HEK293T (cell line): ENCODE measurements around the gene SETBP1.

ENCODE experiments used
- CTCF ChIA-PET: fragments of 350-600 bp; formaldehyde crosslinking; extraction: SDS; loops from one replicate; lab custom pipeline; 2021; ENCODE audit warnings: antibody characterized with exemption, inconsistent platforms; lab: Yijun Ruan, JAX
- POLR2A ChIA-PET: fragments of 350-600 bp; formaldehyde crosslinking; extraction: SDS; loops from one replicate; lab custom pipeline; 2020; ENCODE audit warnings: antibody characterized with exemption, inconsistent platforms; lab: Yijun Ruan, JAX
- DNase-seq: peaks from one replicate; pipeline ENCODE4 v3.0.0; 2012; ENCODE audit warnings: mixed read lengths; ENCODE audit errors: extremely low spot score
- ARNT ChIP-seq: fragments of 450-650 bp; IDR thresholded peaks from 2 replicates; pipeline ENCODE4 v1.6.1; 2017; ENCODE audit warnings: mild to moderate bottlenecking
- BHLHE40 ChIP-seq: fragments of 450-650 bp; IDR thresholded peaks from 2 replicates; pipeline ENCODE4 v1.6.1; 2016; ENCODE audit warnings: mild to moderate bottlenecking, moderate library complexity, borderline replicate concordance
- CTBP1 ChIP-seq: fragments of 450-650 bp; IDR thresholded peaks from 2 replicates; pipeline ENCODE4 v1.6.1; 2016; ENCODE audit warnings: borderline replicate concordance
- ELF4 ChIP-seq: fragments of 450-650 bp; IDR thresholded peaks from 2 replicates; pipeline ENCODE4 v1.6.1; 2017; ENCODE audit warnings: antibody characterized with exemption
- FOXA1 ChIP-seq: fragments of 450-650 bp; IDR thresholded peaks from 2 replicates; pipeline ENCODE4 v1.6.1; 2016; ENCODE audit warnings: mild to moderate bottlenecking
- FOXK2 ChIP-seq: fragments of 450-650 bp; IDR thresholded peaks from 2 replicates; pipeline ENCODE4 v1.6.1; 2016; ENCODE audit warnings: mild to moderate bottlenecking
- FOXM1 ChIP-seq: fragments of 450-650 bp; IDR thresholded peaks from 2 replicates; pipeline ENCODE4 v1.6.1; 2017; ENCODE audit warnings: mild to moderate bottlenecking, borderline replicate concordance
- HDGF ChIP-seq: fragments of 450-650 bp; IDR thresholded peaks from 2 replicates; pipeline ENCODE4 v1.6.1; 2017; ENCODE audit warnings: antibody characterized with exemption, borderline replicate concordance
- L3MBTL2 ChIP-seq: fragments of 450-650 bp; conservative IDR thresholded peaks from 2 replicates; pipeline ENCODE4 v1.6.1; 2016; ENCODE audit warnings: mild to moderate bottlenecking
- LEF1 ChIP-seq: fragments of 450-650 bp; IDR thresholded peaks from 2 replicates; pipeline ENCODE4 v1.6.1; 2017; ENCODE audit warnings: mild to moderate bottlenecking, borderline replicate concordance
- NFRKB ChIP-seq: fragments of 450-650 bp; IDR thresholded peaks from 2 replicates; pipeline ENCODE4 v1.6.1; 2016; ENCODE audit warnings: mild to moderate bottlenecking, moderate library complexity
- SP1 ChIP-seq: fragments of 450-650 bp; IDR thresholded peaks from 2 replicates; pipeline ENCODE4 v1.6.1; 2017
- SUZ12 ChIP-seq: fragments of 450-650 bp; IDR thresholded peaks from 2 replicates; pipeline ENCODE4 v1.6.1; 2016; ENCODE audit warnings: mild to moderate bottlenecking
- TARDBP ChIP-seq: fragments of 450-650 bp; IDR thresholded peaks from 2 replicates; pipeline ENCODE4 v1.6.1; 2016
- ZNF384 ChIP-seq: fragments of 450-650 bp; IDR thresholded peaks from 2 replicates; pipeline ENCODE4 v1.6.1; 2016
- TF ChIP-seq, protein P1 (sequence below): fragments of 450-650 bp; IDR thresholded peaks from 2 replicates; pipeline ENCODE4 v1.6.1; 2016

SETBP1 gene

DNA sequence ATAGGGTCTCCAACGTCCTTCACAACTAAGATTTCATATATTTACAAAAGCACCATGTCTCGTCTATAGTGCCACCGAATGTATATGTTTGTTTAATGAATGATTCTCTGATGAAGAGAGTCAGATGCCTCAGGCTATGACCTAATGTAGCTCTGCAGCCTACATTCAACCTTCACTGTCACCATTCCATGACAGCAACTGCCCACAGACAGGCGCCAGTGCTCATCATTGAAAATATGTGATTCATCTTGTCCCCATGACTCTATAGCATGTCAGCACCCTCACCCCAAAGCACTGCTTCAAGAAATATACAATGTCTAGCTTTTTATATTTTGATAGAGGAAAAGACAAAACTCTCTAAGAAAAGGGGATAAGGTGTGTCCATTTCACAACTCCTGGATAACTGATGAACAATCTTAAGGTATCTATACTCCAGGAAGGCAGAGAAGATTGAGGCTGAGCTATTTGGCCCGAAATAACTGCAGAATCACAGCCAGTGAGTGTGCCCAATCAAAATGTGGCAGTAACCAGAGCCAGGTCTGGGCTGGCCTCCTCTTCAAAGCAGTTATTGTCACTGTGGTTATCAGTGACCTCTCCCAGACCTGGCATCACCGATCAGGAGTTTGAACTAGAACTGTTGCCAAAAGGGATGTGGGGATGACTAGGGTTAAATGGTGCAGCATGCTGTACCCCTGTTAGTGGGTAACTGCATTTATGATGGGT lies 246.6 kb downstream of the SETBP1 start:
- no peak for DNase-seq
- POLR2A ChIA-PET = no interaction called here
- CTCF ChIA-PET = interaction anchor here (0.8 kb wide), 1 partner anchor 11 kb away, joined by 4 read pairs; no protein-coding TSS in a partner anchor
- TF ChIP-seq ELF4 (no peak), FOXM1 (no peak), ARNT (no peak), L3MBTL2 (no peak), HDGF (no peak), LEF1 (no peak), NFRKB (no peak), SP1 (no peak), CTBP1 (no peak)
- TF ChIP-seq, protein P1, sequence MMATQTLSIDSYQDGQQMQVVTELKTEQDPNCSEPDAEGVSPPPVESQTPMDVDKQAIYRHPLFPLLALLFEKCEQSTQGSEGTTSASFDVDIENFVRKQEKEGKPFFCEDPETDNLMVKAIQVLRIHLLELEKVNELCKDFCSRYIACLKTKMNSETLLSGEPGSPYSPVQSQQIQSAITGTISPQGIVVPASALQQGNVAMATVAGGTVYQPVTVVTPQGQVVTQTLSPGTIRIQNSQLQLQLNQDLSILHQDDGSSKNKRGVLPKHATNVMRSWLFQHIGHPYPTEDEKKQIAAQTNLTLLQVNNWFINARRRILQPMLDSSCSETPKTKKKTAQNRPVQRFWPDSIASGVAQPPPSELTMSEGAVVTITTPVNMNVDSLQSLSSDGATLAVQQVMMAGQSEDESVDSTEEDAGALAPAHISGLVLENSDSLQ = no peak

- ChIA-PET POLR2A (no interaction called here), CTCF (no interaction called here)
- TF ChIP-seq BHLHE40 = no peak
- TF ChIP-seq, protein P1 = no peak
- no peak for TF ChIP-seq ELF4
- TF ChIP-seq L3MBTL2 = no peak
- no peak for TF ChIP-seq ZNF384
- TF ChIP-seq SP1 = no peak
- TF ChIP-seq CTBP1 = no peak
- no peak for TF ChIP-seq SUZ12
- TF ChIP-seq LEF1 = no peak
- no peak for TF ChIP-seq FOXK2
- no peak for TF ChIP-seq FOXA1
- no peak for TF ChIP-seq TARDBP
- no peak for TF ChIP-seq FOXM1
- TF ChIP-seq HDGF = no peak
- no peak for TF ChIP-seq NFRKB
- no peak for DNase-seq
These were observed 254.2 kb downstream of the SETBP1 start for GRCh38 chr18:44934901-44935300.

DNA sequence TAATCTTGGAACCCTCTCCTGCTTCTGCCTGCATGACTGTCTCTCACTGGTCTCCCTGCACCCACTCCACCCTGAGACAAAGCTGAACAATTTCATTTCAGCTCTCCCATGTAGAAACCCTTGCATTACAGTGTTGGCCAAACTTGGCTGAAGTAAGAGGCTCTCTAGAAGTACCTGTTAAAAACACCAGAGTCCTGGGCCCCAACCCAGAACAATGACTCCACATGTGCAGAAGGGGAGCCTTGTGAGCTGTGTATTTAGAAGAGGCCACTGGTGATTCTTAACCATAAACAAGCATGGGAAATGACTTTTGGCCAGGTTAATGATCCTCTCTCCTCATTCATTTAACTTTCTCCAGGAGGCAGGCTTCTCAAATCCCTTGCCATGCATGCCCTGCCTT lies 254.8 kb downstream of the SETBP1 start:
- CTCF ChIA-PET = no interaction called here

GRCh38 chr18:44936485-44936884 lies 255.8 kb downstream of the SETBP1 start:
- POLR2A ChIA-PET = no interaction called here
- TF ChIP-seq HDGF = no peak
- no peak for TF ChIP-seq TARDBP
- TF ChIP-seq SP1 = no peak
- no peak for TF ChIP-seq ZNF384
- TF ChIP-seq CTBP1 = no peak
- no peak for TF ChIP-seq FOXM1
- no peak for TF ChIP-seq LEF1
- no peak for TF ChIP-seq ARNT
- no peak for TF ChIP-seq FOXA1
- TF ChIP-seq L3MBTL2 = no peak
- no peak for TF ChIP-seq BHLHE40
- TF ChIP-seq FOXK2 = no peak
- TF ChIP-seq, protein P1 = no peak
- CTCF ChIA-PET = no interaction called here
- no peak for DNase-seq

More for the DNA sequence above, 254.8 kb downstream of the SETBP1 start:
- POLR2A ChIA-PET = no interaction called here
- TF ChIP-seq CTBP1 (no peak), BHLHE40 (no peak), L3MBTL2 (no peak), FOXA1 (no peak), ZNF384 (no peak), FOXK2 (no peak), TARDBP (no peak), SUZ12 (no peak)
- TF ChIP-seq, protein P1 = no peak
- no peak for DNase-seq

DNA sequence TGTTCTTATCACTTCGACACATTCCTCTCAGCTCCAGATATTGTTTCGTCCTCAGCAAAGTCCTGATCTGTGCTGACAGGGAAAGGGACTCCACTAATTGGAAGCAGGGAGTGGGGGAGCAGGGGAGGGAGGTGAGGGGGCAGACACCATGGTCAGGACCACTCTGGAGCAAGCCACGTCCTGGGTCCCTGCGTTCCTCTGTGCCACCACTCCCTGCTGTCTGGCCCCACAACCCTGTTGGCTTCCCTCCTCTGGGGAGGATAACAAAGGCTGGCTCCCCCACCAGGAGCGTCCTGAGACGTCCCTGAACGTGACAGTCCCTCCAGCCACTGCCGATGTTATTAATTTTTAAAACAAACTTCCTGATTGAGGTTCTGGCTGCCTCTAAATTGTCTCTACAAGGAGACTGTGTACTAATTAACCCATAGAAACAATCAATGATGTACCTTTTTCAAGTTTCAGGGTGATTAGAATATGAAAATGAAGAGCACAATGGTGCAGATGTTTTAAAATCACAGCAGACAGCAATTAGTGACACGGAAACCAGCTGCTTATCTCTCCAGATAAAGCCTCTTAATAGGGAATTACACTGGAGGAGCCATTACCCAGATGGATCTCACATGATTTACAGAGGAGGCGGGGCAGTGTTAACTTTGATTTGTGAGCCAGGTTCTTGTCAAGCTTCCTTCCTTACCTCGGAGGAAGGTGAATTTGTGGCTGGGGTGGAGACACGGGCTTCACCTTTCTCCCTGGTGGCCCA lies 257.5 kb downstream of the SETBP1 start:
- no peak for DNase-seq
- TF ChIP-seq CTBP1 = no peak
- no peak for TF ChIP-seq ARNT
- no peak for TF ChIP-seq FOXK2
- no peak for TF ChIP-seq FOXA1
- no peak for TF ChIP-seq ZNF384
- TF ChIP-seq ELF4 = no peak
- no peak for TF ChIP-seq TARDBP
- TF ChIP-seq SUZ12 = no peak
- TF ChIP-seq NFRKB = no peak
- TF ChIP-seq L3MBTL2 = no peak
- TF ChIP-seq FOXM1 = no peak
- no peak for TF ChIP-seq SP1
- no peak for TF ChIP-seq BHLHE40
- TF ChIP-seq, protein P1 = no peak
- TF ChIP-seq HDGF = no peak
- TF ChIP-seq LEF1 = no peak
- POLR2A ChIA-PET = no interaction called here
- CTCF ChIA-PET = interaction anchor here (1.4 kb wide), 1 partner anchor 11 kb away, joined by 4 read pairs; no protein-coding TSS in a partner anchor
